Stimulated activated naive CD8-positive, alpha-beta T cell treated with anti-CD3 and anti-CD28 coated beads, Interleukin-15, Interleukin-2, amounts not matched to agents 100 ng/mL and 50 ng/mL, for 24 hours (primary cell): ENCODE data around the gene SMIM5.

ENCODE experiments used
- H3K27ac Mint-ChIP-seq: one replicate; pipeline ENCODE4 v1.8.0; 2021; ENCODE audit warnings: mild to moderate bottlenecking, mixed read lengths
- H3K27me3 Mint-ChIP-seq: one replicate; pipeline ENCODE4 v1.8.0; 2021; ENCODE audit warnings: mixed read lengths
- H3K36me3 Mint-ChIP-seq: one replicate; pipeline ENCODE4 v1.8.0; 2021; ENCODE audit warnings: low read depth, mixed read lengths
- H3K4me1 Mint-ChIP-seq: one replicate; pipeline ENCODE4 v1.8.0; 2021; ENCODE audit warnings: low read depth, mixed read lengths
- H3K4me3 Mint-ChIP-seq: one replicate; pipeline ENCODE4 v1.8.0; 2021; ENCODE audit warnings: mild to moderate bottlenecking, mixed read lengths
- H3K9me3 Mint-ChIP-seq: one replicate; pipeline ENCODE4 v1.8.0; 2021; ENCODE audit warnings: mixed read lengths

SMIM5 gene

DNA sequence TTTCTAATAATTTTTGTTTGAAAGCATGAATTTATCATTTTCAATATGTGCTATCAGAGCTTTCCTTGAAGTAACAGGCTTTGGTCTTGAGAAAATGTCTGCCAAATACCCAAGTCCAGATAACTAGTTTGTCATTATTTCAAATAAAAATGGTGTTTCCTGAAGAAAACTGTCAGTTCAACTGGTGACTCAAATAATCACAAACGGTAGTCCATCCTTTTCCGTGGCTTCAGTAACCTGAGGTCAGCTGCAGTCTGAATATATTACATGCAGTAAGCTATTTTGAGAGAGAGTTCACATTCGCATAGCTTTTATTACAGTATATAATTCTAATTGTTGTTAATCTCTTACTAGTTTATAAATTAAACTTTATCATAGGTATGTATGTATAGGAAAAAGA, 43.2 kb downstream of the SMIM5 start:
- Mint-ChIP-seq H3K36me3 (peaks cover 53% of the 10 kb centered on the region), H3K4me3 (no peak overlapping the region), H3K9me3 (no peaks in the 10 kb centered on the region), H3K27ac (no peak overlapping the region), H3K4me1 (peaks cover 19% of the 10 kb centered on the region), H3K27me3 (no peaks in the 10 kb centered on the region)

DNA sequence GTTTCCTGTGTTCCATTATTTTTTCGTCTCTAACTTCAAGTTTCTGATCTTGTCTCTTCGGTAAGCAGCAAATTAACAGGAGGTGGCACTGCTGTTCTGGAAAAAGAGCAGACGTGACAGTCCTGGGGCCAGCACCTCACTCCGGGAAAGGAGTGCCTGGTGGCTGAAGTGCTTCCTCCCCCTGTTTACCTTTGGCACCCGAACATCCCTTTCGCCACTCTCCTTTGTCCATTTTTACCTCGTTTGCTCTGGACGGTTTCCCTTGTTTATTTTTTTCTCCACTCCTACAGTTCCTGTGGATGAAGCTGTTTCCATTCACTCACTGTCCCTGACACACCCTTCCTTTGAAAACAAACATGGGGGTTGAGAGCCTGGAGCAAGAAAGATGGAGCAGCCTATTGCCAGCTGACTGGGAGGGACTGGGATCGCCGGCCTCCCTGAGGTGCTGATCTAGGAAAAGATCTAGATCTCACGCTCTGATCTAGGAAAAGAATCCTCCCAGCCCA, 46.5 kb downstream of the SMIM5 start:
- no peak overlapping the region for H3K4me3 Mint-ChIP-seq
- peaks cover 52% of the 10 kb centered on the region for H3K36me3 Mint-ChIP-seq
- peaks cover 36% of the 10 kb centered on the region for H3K4me1 Mint-ChIP-seq

DNA sequence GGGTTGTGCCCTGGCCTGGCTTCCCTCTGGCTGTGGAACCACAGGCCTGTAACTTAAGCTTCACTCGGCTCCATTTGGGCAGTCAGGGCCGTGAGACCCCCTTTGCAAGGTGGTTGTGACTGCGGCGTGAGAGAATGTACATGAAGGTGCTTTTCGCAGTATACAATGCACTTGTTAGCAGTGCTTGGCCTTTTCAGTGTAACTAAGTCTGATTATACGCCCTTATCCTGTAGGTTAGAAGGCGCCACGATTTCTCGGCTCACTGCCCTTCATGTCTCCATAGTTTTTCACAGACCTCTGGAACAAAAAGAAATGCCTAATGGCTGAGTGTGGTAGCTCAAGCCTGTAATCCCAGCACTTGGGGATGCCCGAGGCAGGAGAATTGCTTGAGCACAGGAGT, 47.2 kb downstream of the SMIM5 start:
- Mint-ChIP-seq H3K4me1 (peaks cover 41% of the 10 kb centered on the region), H3K27me3 (no peaks in the 10 kb centered on the region), H3K4me3 (no peak overlapping the region), H3K9me3 (no peaks in the 10 kb centered on the region), H3K27ac (no peak overlapping the region), H3K36me3 (peaks cover 57% of the 10 kb centered on the region)

More for the DNA sequence above, 46.5 kb downstream of the SMIM5 start:
- H3K27me3 Mint-ChIP-seq: no peaks in the 10 kb centered on the region
- no peak overlapping the region for H3K27ac Mint-ChIP-seq
- no peaks in the 10 kb centered on the region for H3K9me3 Mint-ChIP-seq

DNA sequence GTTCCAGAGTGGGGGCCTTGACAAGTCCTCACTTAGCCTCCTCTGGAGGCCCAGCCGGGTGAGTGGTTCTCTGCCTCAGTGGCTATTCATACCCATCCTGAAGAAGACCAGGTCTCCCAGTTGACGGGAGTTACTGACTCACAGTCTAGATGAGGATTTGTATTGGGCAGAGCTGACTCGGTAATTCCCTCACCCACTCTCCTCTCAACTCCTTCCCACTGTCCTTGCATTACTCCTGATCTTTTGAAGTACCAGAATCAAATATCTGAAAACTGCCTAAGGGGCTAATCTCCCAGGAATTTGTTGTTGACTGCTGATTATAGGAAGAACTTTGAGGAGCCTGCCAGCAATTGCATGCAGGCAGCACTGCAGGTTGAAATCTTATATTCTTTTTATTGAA, 48.1 kb downstream of the SMIM5 start:
- peak overlapping the region; percentile 9 for H3K27ac Mint-ChIP-seq
- peaks cover 57% of the 10 kb centered on the region for H3K36me3 Mint-ChIP-seq
- peaks cover 48% of the 10 kb centered on the region for H3K4me1 Mint-ChIP-seq

DNA sequence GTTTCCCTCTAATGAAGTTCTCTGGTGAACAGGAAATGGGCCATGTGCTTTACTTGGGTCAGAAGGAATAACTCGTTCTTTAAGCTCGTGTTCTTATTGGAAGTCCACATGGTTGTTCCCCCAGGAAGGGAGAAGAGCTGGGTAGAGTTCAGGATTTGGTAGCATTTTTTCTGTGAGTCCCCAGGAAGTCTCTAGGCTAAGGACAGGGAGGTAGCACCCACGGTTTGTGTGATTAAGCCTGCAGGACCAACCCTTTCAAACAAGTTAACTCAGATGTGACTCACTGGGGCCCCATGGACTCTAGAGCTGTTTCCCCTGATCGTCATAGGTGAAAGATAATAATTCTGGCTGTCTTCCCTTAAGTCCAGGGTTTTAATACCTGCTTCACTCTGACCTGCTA, 50.3 kb downstream of the SMIM5 start:
- Mint-ChIP-seq H3K4me3 (no peak overlapping the region), H3K9me3 (no peaks in the 10 kb centered on the region), H3K4me1 (peaks cover 59% of the 10 kb centered on the region), H3K36me3 (peaks cover 50% of the 10 kb centered on the region), H3K27ac (peak overlapping the region; percentile 58), H3K27me3 (no peaks in the 10 kb centered on the region)

More for the DNA sequence above, 48.1 kb downstream of the SMIM5 start:
- no peaks in the 10 kb centered on the region for H3K27me3 Mint-ChIP-seq
- H3K9me3 Mint-ChIP-seq: no peaks in the 10 kb centered on the region
- H3K4me3 Mint-ChIP-seq: no peak overlapping the region

DNA sequence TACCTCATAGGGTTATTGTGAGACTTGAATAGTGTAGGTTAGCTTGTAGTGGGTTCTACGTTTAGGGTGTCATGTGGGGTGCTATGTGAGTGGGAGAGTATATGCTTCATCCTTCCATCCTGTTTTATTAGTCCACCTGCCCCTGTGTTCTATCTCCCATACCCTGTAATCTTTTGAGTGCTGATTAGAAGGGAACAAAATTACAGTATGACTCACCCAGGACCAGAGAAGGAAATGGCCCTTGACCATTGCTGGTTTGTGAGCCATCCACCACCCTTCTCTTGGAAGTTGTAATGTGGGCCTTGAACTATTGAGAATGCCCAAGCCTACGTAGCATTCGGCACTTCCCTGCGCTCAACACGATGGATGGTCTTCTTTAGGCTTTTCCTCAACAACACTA, 51.0 kb downstream of the SMIM5 start:
- peaks cover 47% of the 10 kb centered on the region for H3K36me3 Mint-ChIP-seq
- peaks cover 65% of the 10 kb centered on the region for H3K4me1 Mint-ChIP-seq
- no peak overlapping the region for H3K4me3 Mint-ChIP-seq
- H3K27ac Mint-ChIP-seq: no peak overlapping the region
- H3K27me3 Mint-ChIP-seq: no peaks in the 10 kb centered on the region
- no peaks in the 10 kb centered on the region for H3K9me3 Mint-ChIP-seq

DNA sequence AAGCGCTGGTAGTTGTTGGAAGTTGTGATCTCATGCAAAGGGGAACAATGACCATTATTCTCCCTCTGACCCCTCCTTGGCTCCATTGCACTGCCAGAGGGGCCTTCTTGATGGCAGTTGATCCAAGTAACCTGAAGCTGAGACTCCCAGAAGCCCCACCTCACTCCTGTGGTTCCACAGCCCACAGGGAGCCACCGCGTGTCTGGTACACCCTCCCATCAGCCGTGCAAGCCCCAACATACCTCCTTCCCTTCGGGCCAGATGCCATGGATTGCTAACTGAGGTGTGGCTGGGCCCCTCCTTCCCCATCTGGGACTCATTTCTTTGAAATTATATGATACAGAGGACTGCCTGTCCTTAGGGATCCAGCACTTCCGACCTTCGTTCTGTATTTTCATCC, 51.7 kb downstream of the SMIM5 start:
- peaks cover 72% of the 10 kb centered on the region for H3K4me1 Mint-ChIP-seq
- no peak overlapping the region for H3K27ac Mint-ChIP-seq
- no peaks in the 10 kb centered on the region for H3K9me3 Mint-ChIP-seq
- no peak overlapping the region for H3K4me3 Mint-ChIP-seq
- H3K36me3 Mint-ChIP-seq: peaks cover 46% of the 10 kb centered on the region
- H3K27me3 Mint-ChIP-seq: no peaks in the 10 kb centered on the region

DNA sequence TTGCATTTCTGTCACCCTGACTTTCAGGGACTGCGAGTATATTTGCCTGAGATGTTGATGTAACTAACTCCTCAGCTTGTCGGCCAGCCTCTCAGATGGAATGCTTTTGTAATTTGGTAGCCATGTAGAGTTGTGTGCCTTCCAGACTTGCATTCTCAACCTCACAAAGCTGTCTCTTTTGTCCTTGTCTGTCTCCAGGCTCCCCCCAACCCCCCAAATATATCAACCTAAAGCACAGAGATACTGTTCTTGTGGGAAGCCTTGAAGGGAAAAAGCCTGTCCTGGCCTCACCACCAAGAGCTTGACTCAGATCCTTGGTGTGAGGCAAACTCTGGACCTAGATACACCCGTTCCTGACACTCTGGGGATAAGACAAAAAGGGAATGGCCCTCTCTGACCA, 52.3 kb downstream of the SMIM5 start:
- Mint-ChIP-seq H3K27ac (no peak overlapping the region), H3K9me3 (no peaks in the 10 kb centered on the region), H3K4me3 (no peak overlapping the region), H3K27me3 (no peaks in the 10 kb centered on the region), H3K4me1 (peaks cover 76% of the 10 kb centered on the region), H3K36me3 (peaks cover 45% of the 10 kb centered on the region)

DNA sequence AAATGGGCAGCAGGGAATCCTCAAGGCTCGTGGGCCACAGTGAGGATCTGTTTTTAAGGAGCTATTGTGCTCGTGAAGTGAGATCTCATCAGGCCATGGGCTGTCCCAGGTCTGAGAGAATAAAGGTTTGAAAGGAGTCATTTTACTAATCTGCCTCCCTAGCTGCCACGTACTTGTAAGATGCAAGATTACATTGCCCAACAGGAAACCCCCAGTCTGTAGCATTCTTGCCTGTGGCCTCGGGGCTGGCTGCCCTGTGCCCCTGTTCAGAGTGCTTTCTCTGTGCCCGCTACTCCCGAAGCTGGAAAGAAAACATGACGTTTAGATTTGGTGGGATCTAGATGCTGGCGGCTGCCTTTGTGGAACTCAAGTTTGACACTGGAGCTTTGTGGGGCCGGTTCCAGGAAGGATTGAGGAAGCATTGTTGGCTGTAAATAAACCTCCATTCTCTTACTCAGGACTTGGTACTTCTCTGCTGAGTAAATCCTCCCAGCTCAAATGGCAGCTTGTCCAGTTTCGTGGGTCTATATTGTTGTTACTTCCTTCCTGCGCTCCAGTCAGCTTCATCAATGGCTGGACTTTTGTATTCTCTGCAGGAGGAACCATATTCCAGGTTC, 55.1 kb downstream of the SMIM5 start:
- H3K4me3 Mint-ChIP-seq: peak overlapping the region; percentile 40
- H3K27me3 Mint-ChIP-seq: no peaks in the 10 kb centered on the region

DNA sequence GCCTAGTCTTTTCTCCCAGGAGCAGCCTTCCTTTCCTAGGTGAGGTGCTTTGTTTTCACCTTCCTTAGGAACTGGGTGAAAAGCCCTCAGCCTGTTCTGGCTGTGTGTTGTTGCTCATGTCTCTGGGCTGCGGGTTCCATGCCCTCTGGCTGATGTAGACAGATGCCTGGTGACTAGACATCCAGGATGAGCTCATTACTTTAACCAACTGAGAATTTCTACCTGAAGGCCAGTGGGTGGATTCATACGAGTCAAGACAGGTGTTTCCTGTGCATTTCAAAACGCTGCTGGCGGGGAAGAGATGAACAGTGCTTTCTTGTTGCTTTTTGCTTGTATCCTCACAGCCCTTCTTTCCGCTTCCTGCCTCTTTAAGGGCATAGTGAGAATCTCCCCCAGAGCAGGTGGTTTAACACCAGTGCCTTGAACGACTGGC, 56.2 kb downstream of the SMIM5 start:
- H3K9me3 Mint-ChIP-seq: no peaks in the 10 kb centered on the region
- H3K4me1 Mint-ChIP-seq: peaks cover 73% of the 10 kb centered on the region
- H3K36me3 Mint-ChIP-seq: peaks cover 39% of the 10 kb centered on the region
- peak overlapping the region; percentile 92 for H3K27ac Mint-ChIP-seq
- peak overlapping the region; percentile 49 for H3K4me3 Mint-ChIP-seq
- no peaks in the 10 kb centered on the region for H3K27me3 Mint-ChIP-seq

More for the DNA sequence above, 55.1 kb downstream of the SMIM5 start:
- Mint-ChIP-seq H3K4me1 (peaks cover 84% of the 10 kb centered on the region), H3K27ac (peak overlapping the region; percentile 92), H3K9me3 (no peaks in the 10 kb centered on the region), H3K36me3 (peaks cover 46% of the 10 kb centered on the region)
